HG03354 (cell line): ENCODE data around the gene SPECC1.

Experiments used
- ATAC-seq: cut with Tn5 transposase; IDR thresholded peaks from one replicate; pipeline ENCODE4 v1.9.1; 2021; ENCODE audit warnings: mild to moderate bottlenecking; ENCODE audit not compliant: unreplicated experiment, poor library complexity, severe bottlenecking

Gene SPECC1

GRCh38 chr17:20280851-20281250 is 271.7 kb downstream of the SPECC1 start:
- no peak for ATAC-seq

GRCh38 chr17:20281860-20282259 is 272.7 kb downstream of the SPECC1 start:
- no peak for ATAC-seq

GRCh38 chr17:20282526-20283308 is 273.6 kb downstream of the SPECC1 start:
- ATAC-seq = no peak

GRCh38 chr17:20284022-20284421 is 274.9 kb downstream of the SPECC1 start:
- no peak for ATAC-seq

GRCh38 chr17:20284570-20285295 is 275.6 kb downstream of the SPECC1 start:
- ATAC-seq = no peak

- no peak for ATAC-seq
Observed at GRCh38 chr17:20289984-20290383, 280.8 kb downstream of the SPECC1 start.

DNA sequence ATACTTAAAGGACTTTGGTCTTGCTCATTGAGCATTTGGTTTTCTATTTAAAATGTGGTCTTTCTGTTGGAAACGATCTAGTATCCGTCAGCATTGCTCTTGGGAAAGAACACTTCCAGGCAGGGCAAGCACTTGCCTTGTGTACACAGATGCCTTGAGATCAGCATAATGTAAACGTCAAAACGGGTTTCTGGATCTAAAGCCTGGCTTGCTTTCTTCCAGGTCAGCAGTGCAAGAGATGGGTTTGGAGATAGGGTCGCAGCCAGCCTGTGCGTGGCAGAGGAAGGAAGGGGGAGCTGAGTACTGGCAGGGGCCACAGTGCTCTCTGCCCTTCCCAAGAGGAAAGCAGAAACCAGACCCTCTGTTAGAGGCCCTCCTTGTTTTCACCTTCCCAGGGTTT is 282.7 kb downstream of the SPECC1 start:
- ATAC-seq = no peak

- ATAC-seq = no peak
Observed at GRCh38 chr17:20293501-20293900, 284.3 kb downstream of the SPECC1 start.

DNA sequence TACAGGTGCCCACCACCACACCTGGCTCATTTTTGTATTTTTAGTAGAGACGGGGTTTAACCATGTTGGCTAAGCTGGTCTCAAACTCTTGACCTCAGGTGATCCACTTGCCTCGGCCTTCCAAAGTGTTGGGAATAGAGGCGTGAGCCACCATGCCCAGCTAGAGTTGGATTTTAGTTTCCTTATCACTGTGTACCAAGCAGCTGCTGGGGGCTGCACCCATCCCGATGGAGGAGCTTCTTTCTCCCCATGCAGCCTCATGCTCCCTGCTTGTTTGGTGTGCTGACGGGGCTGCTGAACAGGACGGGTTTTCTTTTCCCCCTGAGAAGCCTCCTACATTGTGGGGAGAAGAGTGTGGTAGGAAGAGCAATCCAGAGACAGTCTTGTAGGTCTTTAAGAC is 285.0 kb downstream of the SPECC1 start:
- ATAC-seq = no peak

GRCh38 chr17:20299013-20299412 is 289.9 kb downstream of the SPECC1 start:
- ATAC-seq = no peak

GRCh38 chr17:20300436-20300934 is 291.3 kb downstream of the SPECC1 start:
- ATAC-seq = no peak

DNA sequence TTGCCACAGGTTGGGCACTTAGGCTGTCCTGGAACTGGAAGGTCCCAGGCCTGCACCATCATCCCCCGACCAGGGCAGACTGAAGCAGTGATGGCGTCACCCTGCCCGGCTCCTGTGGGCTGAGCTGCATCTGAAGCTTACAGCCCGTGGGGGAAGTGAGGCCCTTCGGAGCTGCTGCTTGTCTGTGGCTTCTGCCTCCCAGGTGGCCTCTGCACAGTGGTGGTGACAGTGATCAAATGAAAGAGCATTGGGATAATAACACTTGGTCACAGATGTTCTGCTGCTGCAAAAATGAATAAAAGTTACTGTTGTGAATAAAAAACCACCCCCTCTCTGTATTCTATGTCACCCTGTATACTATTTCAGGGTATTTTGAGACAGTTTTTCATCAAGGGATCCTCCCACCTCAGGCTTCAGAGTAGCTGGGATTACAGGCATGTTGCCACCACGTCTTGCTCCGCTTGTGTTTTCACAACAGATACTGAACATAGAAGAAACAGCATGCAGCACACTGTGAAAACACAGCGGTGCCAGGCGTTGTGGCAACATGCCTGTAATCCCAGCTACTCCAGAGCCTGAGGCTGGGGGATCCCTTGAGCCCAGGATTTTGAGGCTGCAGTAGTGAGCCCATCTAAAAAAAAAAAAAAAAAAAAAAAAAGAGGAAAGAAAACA is 293.2 kb downstream of the SPECC1 start:
- no peak for ATAC-seq

DNA sequence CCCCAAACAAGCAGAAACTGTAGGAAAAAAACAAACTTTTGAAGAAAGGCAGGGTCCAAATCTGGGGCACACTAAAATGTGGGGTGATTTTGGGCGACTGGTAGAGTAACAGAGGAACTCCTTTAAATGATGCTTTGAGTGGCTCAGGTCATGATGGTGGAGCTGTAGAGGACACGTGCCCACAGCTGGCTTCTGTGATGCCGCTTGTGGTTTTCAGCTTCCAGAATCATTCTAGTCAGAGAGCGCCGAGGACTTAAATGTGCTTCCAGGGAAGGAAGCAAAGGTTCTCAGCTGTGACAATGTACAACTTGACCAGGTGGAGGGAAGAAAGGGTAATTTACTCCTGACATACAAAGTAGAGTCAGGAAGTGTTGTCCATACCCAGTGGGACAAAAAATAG is 295.8 kb downstream of the SPECC1 start:
- no peak for ATAC-seq

GRCh38 chr17:20306924-20307323 is 297.8 kb downstream of the SPECC1 start:
- no peak for ATAC-seq

GRCh38 chr17:20307326-20307910 is 298.3 kb downstream of the SPECC1 start:
- no peak for ATAC-seq

- no peak for ATAC-seq
Observed at GRCh38 chr17:20310481-20310880, 301.3 kb downstream of the SPECC1 start.

- no peak for ATAC-seq
Observed at GRCh38 chr17:20313306-20313705, 304.1 kb downstream of the SPECC1 start.

- ATAC-seq = no peak
Observed at GRCh38 chr17:20313891-20314290, 304.7 kb downstream of the SPECC1 start.

DNA sequence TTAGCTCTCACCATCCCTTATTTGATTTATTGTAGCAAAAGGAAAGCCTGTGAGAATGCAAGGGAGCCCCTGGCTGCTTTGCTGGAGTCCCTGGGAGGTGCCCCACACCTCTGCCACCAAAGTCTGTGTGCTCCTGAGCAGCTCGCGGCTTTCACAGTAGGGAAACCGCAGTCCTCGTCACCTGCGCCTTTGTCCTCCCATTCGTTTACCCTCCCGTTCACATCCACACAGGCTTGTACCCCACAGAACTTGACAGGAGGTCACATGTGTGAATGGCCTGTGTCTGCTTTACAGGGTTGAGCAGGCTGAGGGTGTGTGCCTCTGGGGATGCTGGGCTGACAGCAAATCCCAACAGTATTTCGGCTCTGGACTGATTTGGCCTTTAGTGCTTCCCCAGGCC is 305.7 kb downstream of the SPECC1 start:
- no peak for ATAC-seq

GRCh38 chr17:20315311-20315710 is 306.2 kb downstream of the SPECC1 start:
- ATAC-seq = no peak
